Activated CD8-positive, alpha-beta T cell treated with anti-CD3 and anti-CD28 coated beads for 36 hours (primary cell): ENCODE measurements around the gene TNS3. TPM values are rescaled to one million over a fixed set of nuclear protein-coding genes. Genes with fewer than 3 reads are reported as not detected.
A peak's percentile ranks its signal among the peaks of the same experiment; 100 is the strongest.

Experiments used
- ATAC-seq: fragments of 200-7000 bp; cut with Tn5 transposase; one replicate; pipeline ENCODE4 v1.10.0; 2021; ENCODE audit warnings: mild to moderate bottlenecking, moderate library complexity
- CTCF ChIA-PET: fragments of 350-600 bp; sonication (Branson Sonifier 250); formaldehyde crosslinking; loops from one replicate; lab custom pipeline; 2021; ENCODE audit warnings: antibody characterized with exemption; lab: Charles Lee
- POLR2A ChIA-PET: fragments of 350-600 bp; sonication (Branson Sonifier 250); formaldehyde crosslinking; loops from one replicate; lab custom pipeline; 2021; ENCODE audit warnings: antibody characterized with exemption; lab: Charles Lee
- DNase-seq: peaks from one replicate; pipeline ENCODE4 v3.0.0-alpha.2; 2020
- H3K27ac Mint-ChIP-seq: one replicate; pipeline ENCODE4 v1.8.0; 2021; ENCODE audit warnings: mild to moderate bottlenecking, mixed read lengths
- H3K27me3 Mint-ChIP-seq: one replicate; pipeline ENCODE4 v1.8.0; 2021; ENCODE audit warnings: mixed read lengths
- H3K36me3 Mint-ChIP-seq: one replicate; pipeline ENCODE4 v1.8.0; 2021; ENCODE audit warnings: low read depth, mixed read lengths
- H3K4me1 Mint-ChIP-seq: one replicate; pipeline ENCODE4 v1.8.0; 2021; ENCODE audit warnings: low read depth, mixed read lengths
- H3K4me3 Mint-ChIP-seq: one replicate; pipeline ENCODE4 v1.8.0; 2021; ENCODE audit warnings: mild to moderate bottlenecking, moderate library complexity, mixed read lengths
- H3K9me3 Mint-ChIP-seq: one replicate; pipeline ENCODE4 v1.8.0; 2021; ENCODE audit warnings: mixed read lengths
- CTCF ChIP-seq: fragments of 200-600 bp; IDR thresholded peaks from one replicate; pipeline ENCODE4 v1.8.0; 2022; ENCODE audit warnings: antibody characterized with exemption, mild to moderate bottlenecking
- intact Hi-C: fragments of 100-400 bp; cut with micrococcal nuclease; formaldehyde crosslinking; loops from one replicate; pipeline ENCODE4 v1.10.0; 2022
- total RNA-seq, 2 experiments: library from RNA; stranded (reverse); gene quantifications; one replicate each; pipeline ENCODE4 v1.2.3, GENCODE V29; 2021

Gene TNS3
- total RNA-seq, 2 experiments from 2014 or later = 0.04 to 0.16 TPM

GRCh38 chr7:47291461-47292081 lies 290.3 kb downstream of the TNS3 start:
- intact Hi-C loops = no loop called here
- peak; percentile 42 for DNase-seq

DNA sequence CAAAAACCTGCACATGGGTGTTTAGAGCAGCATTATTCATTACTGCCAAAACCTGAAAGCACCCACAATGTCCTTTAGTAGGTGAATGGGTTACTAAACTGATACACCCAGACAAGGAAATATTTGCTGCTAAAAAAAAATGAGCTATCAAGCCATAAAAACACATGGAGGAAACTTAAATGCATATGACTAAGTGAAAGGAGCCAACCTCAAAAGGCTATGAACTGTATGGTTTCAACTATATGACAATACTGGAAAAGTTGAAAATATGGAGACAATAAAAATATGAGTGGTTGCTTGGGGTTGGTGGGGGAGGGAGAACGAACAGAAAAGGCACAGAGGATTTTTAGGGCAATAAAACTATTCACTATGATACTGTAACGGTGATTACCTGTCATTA lies 291.0 kb downstream of the TNS3 start:
- no peak for ATAC-seq
- CTCF ChIA-PET = interaction anchor here (2.1 kb wide), 1 partner anchor 25 kb away, joined by 6 read pairs; no protein-coding TSS in a partner anchor
- Mint-ChIP-seq H3K4me1 (peaks cover 11% of the 10 kb centered on the region), H3K27ac (no peak overlapping the region), H3K4me3 (no peak overlapping the region), H3K36me3 (no peaks in the 10 kb centered on the region), H3K27me3 (no peaks in the 10 kb centered on the region), H3K9me3 (no peaks in the 10 kb centered on the region)
- POLR2A ChIA-PET = interaction anchor here (0.6 to 0.7 kb wide), 2 partner anchors 40 to 125 kb away, joined by 3 read pairs; no protein-coding TSS in a partner anchor
- intact Hi-C loops = no loop called here
- no peak for DNase-seq
- no peak for TF ChIP-seq CTCF

More at GRCh38 chr7:47291461-47292081, 290.3 kb downstream of the TNS3 start:
- peak overlapping the region; percentile 11 for H3K27ac Mint-ChIP-seq
- peak; percentile 87 for ATAC-seq
- POLR2A ChIA-PET = interaction anchor here (0.7 kb wide), 1 partner anchor 124 kb away, joined by 3 read pairs; no protein-coding TSS in a partner anchor
- CTCF ChIA-PET = interaction anchor here (2.1 kb wide), 1 partner anchor 25 kb away, joined by 6 read pairs; no protein-coding TSS in a partner anchor
- H3K36me3 Mint-ChIP-seq = no peaks in the 10 kb centered on the region
- H3K4me1 Mint-ChIP-seq = peaks cover 11% of the 10 kb centered on the region
- no peak overlapping the region for H3K4me3 Mint-ChIP-seq
- no peaks in the 10 kb centered on the region for H3K9me3 Mint-ChIP-seq
- TF ChIP-seq CTCF = no peak
- H3K27me3 Mint-ChIP-seq = no peaks in the 10 kb centered on the region

DNA sequence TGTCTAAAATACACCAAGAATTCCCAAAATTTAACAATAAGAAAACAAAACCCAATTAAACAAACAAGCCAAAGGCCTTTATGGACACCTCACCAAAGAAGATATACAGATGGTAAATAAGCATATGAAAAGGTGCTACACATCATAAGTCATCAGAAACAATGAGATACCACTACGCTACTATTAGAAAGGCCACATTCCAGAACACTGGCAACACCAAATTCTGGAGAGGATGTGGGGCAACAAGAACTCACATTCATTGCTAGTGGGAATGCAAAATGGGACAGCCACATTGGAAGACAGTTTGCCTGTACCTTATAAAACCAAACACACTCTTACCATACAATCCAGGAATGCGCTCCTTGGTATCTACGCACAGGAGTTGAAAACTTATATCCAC lies 291.4 kb downstream of the TNS3 start:
- POLR2A ChIA-PET = interaction anchor here (0.6 to 0.7 kb wide), 2 partner anchors 41 to 125 kb away, joined by 3 read pairs; no protein-coding TSS in a partner anchor
- intact Hi-C loops = no loop called here
- TF ChIP-seq CTCF = no peak

DNA sequence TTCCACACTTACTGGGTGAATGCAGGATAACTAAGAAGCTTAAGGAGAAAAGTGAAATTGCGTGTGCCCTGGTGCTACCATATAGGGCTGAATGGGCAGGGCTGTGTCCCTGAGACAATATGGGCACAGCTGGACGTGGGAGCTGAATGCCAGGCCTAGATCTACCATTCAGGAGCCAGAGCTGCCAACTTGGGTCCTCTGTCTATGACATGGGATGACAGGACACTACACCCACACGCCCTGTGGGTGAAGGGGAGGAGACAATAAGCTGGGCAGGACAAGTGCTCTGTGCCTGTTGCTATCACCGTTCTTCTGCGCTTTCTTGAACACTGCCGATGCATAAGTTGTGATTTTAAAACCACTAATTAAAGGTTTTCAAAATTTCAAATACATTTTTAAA lies 293.9 kb downstream of the TNS3 start:
- Mint-ChIP-seq H3K4me1 (peaks cover 11% of the 10 kb centered on the region), H3K27me3 (peaks cover 2% of the 10 kb centered on the region), H3K27ac (no peak overlapping the region), H3K9me3 (peaks cover 11% of the 10 kb centered on the region), H3K36me3 (no peaks in the 10 kb centered on the region), H3K4me3 (no peak overlapping the region)
- no peak for ATAC-seq
- TF ChIP-seq CTCF = no peak
- CTCF ChIA-PET = interaction anchor here (1.4 kb wide), 1 partner anchor 22 kb away, joined by 6 read pairs; no protein-coding TSS in a partner anchor
- POLR2A ChIA-PET = interaction anchor here (0.9 kb wide), 1 partner anchor 12 kb away, joined by 3 read pairs; no protein-coding TSS in a partner anchor
- DNase-seq = no peak
- intact Hi-C loops = no loop called here

More for the DNA sequence above, 291.4 kb downstream of the TNS3 start:
- Mint-ChIP-seq H3K4me3 (no peak overlapping the region), H3K27ac (no peak overlapping the region), H3K4me1 (peaks cover 11% of the 10 kb centered on the region), H3K9me3 (peaks cover 3% of the 10 kb centered on the region), H3K36me3 (no peaks in the 10 kb centered on the region), H3K27me3 (no peaks in the 10 kb centered on the region)
- no peak for DNase-seq
- CTCF ChIA-PET = interaction anchor here (2.1 kb wide), 1 partner anchor 24 kb away, joined by 6 read pairs; no protein-coding TSS in a partner anchor
- no peak for ATAC-seq
